Measurements from ENCODE around the gene NOCT. TPM values are rescaled to one million over a fixed set of nuclear protein-coding genes. Genes with fewer than 3 reads are reported as not detected.

The NOCT gene
- total and polyA plus RNA-seq, 2 of the 4 experiments (the other 2 are of a cell fraction): 5.5 to 41.4 TPM

DNA sequence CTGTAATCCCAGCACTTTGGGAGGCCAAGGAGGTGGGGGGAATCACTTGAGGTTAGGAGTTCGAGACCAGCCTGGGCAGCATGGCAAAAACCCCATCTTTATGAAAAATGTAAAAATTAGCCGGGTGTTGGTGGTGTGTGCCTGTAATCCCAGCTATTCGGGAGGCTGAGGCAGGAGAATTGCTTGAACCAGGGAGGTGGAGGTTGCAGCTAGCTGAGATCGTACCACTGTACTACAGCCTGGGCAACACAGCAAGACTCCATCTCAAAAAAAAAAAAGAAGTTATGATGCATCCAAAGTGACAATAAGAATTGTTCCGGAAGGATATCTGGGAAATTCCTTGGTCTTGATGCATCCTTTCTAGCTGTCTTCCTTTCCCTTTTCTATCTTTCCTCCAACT lies 7.3 kb downstream of the NOCT start:
- Histone ChIP-seq H3K18ac (ENCODE audit: low read depth, low read length) (no peak overlapping the region), H3K9me3 (ENCODE audit: control insufficient read depth, insufficient read depth, low read length) (no peaks in the 10 kb centered on the region), H2AK9ac (replicated peaks; ENCODE audit: low read depth, low read length, poor library complexity) (no peak overlapping the region), H4K91ac (ENCODE audit: insufficient read depth, low read depth, low read length) (no peak overlapping the region), H3K27ac (ENCODE audit: insufficient read depth, low read length) (no peak overlapping the region), H3K4me3 (ENCODE audit: insufficient read depth, low read depth, low read length) (no peak overlapping the region), H2AFZ (replicated peaks; ENCODE audit: low read length, poor library complexity) (no peak overlapping the region), H2BK20ac (ENCODE audit: low read depth, low read length) (no peak overlapping the region), H3K36me3 (ENCODE audit: control insufficient read depth, insufficient read depth, low read length) (peaks cover 2% of the 10 kb centered on the region; the same call in 1 of the 2 replicates), H4K5ac (ENCODE audit: low read depth, low read length) (no peak overlapping the region), H2BK120ac (ENCODE audit: low read depth, low read length) (no peak overlapping the region), H3K9me1 (ENCODE audit: insufficient read depth, low read length) (peaks cover 3% of the 10 kb centered on the region; the same call in 1 of the 2 replicates), H2AK5ac (ENCODE audit: low read depth, low read length) (no peak overlapping the region), H3K4me1 (ENCODE audit: control insufficient read depth, insufficient read depth, low read length) (peaks cover 21% of the 10 kb centered on the region), H3K27me3 (ENCODE audit: control insufficient read depth, insufficient read depth, low read length) (no peaks in the 10 kb centered on the region), H3K23ac (ENCODE audit: low read depth, low read length) (no peak overlapping the region), H4K20me1 (ENCODE audit: insufficient read depth, low read length) (peaks cover 74% of the 10 kb centered on the region), H2BK5ac (ENCODE audit: low read depth, low read length, poor library complexity, severe bottlenecking) (no peak overlapping the region), H3K4ac (ENCODE audit: low read depth, low read length) (no peak overlapping the region), H3K14ac (replicated peaks; ENCODE audit: low read depth, low read length) (no peak overlapping the region), H3K56ac (ENCODE audit: extremely low read depth, insufficient read depth, low read length) (no peak overlapping the region), H3K9ac (ENCODE audit: low read depth, low read length) (no peak overlapping the region), H2BK15ac (ENCODE audit: low read depth, low read length) (no peak overlapping the region), H3K79me1 (ENCODE audit: low read depth in 1 of 2, low read length in 2 of 2) (peaks cover 10 to 70% of the 10 kb centered on the region in 2 experiments; a peak in 3 of 4 replicates), H4K8ac (ENCODE audit: low read depth in 2 of 2, low read length in 2 of 2) (no peak overlapping the region), H3K4me2 (ENCODE audit: low read depth, low read length) (no peak overlapping the region)
- ChIA-PET CTCF (no interaction called here), POLR2A (ENCODE audit: unreplicated experiment) (no interaction called here)
- intact Hi-C loops (cut with micrococcal nuclease) (no loop called here), dilution Hi-C loops (cut with HindIII; ENCODE audit: low sequenced_read_pairs, unreplicated experiment) (no loop called here), in situ Hi-C loops (cut with MboI; ENCODE audit: low sequenced_read_pairs) (no loop called here)
- no TSS peak for BruUV-seq (replicated peaks)
- TF ChIP-seq RAD21 (IDR thresholded peaks at IDR 0.05; ENCODE audit: low read length) (no peak), FOS (IDR thresholded peaks at IDR 0.05; ENCODE audit: low read depth, low read length) (no peak), NFE2L2 (IDR thresholded peaks at IDR 0.05; ENCODE audit: low read depth, low read length) (no peak), CHD1 (IDR thresholded peaks at IDR 0.05; ENCODE audit: low read depth, low read length) (no peak), SMC3 (IDR thresholded peaks at IDR 0.05; ENCODE audit: low read depth, low read length) (no peak), CEBPB (IDR thresholded peaks at IDR 0.05; ENCODE audit: low read depth, low read length) (no peak), RFX5 (IDR thresholded peaks at IDR 0.05; ENCODE audit: low read depth, low read length) (no peak), MXI1 (IDR thresholded peaks at IDR 0.05; ENCODE audit: borderline replicate concordance, low read depth, low read length) (no peak), MAFK (IDR thresholded peaks at IDR 0.05; ENCODE audit: low read depth, low read length) (no peak), POLR2A (IDR thresholded peaks at IDR 0.05; ENCODE audit: low read depth, low read length) (no peak), CTCF (conservative IDR thresholded peaks at IDR 0.05; ENCODE audit: low read depth, low read length) (no peak), MAZ (IDR thresholded peaks at IDR 0.05; ENCODE audit: borderline replicate concordance, low read depth, low read length) (no peak), BHLHE40 (IDR thresholded peaks at IDR 0.05; ENCODE audit: low read depth, low read length) (no peak), RCOR1 (IDR thresholded peaks at IDR 0.05; ENCODE audit: insufficient replicate concordance, low read length) (no peak)
- TF ChIP-seq, protein P1, sequence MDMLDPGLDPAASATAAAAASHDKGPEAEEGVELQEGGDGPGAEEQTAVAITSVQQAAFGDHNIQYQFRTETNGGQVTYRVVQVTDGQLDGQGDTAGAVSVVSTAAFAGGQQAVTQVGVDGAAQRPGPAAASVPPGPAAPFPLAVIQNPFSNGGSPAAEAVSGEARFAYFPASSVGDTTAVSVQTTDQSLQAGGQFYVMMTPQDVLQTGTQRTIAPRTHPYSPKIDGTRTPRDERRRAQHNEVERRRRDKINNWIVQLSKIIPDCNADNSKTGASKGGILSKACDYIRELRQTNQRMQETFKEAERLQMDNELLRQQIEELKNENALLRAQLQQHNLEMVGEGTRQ (IDR thresholded peaks at IDR 0.05; ENCODE audit: low read depth, low read length): no peak
- TF ChIP-seq, protein P2, sequence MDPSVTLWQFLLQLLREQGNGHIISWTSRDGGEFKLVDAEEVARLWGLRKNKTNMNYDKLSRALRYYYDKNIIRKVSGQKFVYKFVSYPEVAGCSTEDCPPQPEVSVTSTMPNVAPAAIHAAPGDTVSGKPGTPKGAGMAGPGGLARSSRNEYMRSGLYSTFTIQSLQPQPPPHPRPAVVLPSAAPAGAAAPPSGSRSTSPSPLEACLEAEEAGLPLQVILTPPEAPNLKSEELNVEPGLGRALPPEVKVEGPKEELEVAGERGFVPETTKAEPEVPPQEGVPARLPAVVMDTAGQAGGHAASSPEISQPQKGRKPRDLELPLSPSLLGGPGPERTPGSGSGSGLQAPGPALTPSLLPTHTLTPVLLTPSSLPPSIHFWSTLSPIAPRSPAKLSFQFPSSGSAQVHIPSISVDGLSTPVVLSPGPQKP (IDR thresholded peaks at IDR 0.05; ENCODE audit: borderline replicate concordance, low read depth, low read length): no peak
- no peak for DNase-seq
- 100% methylated on average over 1 of the region's 5 CpGs; no CpG with 5 or more reads in 1 of the 2 experiments for WGBS, 2 experiments (ENCODE audit: extremely low coverage in 2 of 2, insufficient read length in 1 of 2)
- ATAC-seq (ENCODE audit: low read depth): no peak
